Breast epithelium (tissue), 3 donors: ENCODE data around the gene NXN.

Source experiments
- POLR2A ChIP-seq: fragments of 450-650 bp; IDR thresholded peaks from one replicate; pipeline ENCODE4 v1.6.1; 2016; ENCODE audit warnings: antibody characterized with exemption, mild to moderate bottlenecking, moderate library complexity
- POLR2AphosphoS5 ChIP-seq, 3 donors: sonication (generic); formaldehyde crosslinking; IDR thresholded peaks; one replicate each; pipeline ENCODE4 v1.6.1; 2017; ENCODE audit warnings: antibody characterized with exemption in 3 of 3
- TF ChIP-seq, protein P1 (sequence below), 3 donors: fragments of 450-650 bp; IDR thresholded peaks; one replicate each; pipeline ENCODE4 v1.5.1; 2016 to 2017; ENCODE audit warnings: antibody characterized with exemption in 3 of 3, mild to moderate bottlenecking in 3 of 3, moderate library complexity in 3 of 3

DNA sequence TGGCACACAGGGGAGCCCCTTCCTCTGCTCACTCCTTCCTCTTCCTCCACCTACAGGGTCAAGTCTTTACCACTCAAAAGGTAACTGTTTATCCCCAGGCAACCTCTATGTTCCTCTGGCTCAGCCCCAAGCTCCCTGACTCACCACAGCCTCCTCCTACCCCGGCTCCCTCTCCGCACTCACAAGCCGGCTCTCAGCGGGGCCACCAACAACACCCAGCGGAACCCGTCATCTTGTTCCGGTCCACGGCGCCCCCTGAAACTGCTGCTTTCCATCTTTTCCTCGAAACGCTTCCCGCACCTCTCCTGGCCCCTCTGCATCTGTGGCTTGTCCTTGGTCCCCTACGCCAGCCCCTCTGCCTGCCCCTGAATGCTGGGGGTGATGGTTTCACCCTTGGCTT lies 58.4 kb downstream of the NXN start:
- TF ChIP-seq, protein P1, sequence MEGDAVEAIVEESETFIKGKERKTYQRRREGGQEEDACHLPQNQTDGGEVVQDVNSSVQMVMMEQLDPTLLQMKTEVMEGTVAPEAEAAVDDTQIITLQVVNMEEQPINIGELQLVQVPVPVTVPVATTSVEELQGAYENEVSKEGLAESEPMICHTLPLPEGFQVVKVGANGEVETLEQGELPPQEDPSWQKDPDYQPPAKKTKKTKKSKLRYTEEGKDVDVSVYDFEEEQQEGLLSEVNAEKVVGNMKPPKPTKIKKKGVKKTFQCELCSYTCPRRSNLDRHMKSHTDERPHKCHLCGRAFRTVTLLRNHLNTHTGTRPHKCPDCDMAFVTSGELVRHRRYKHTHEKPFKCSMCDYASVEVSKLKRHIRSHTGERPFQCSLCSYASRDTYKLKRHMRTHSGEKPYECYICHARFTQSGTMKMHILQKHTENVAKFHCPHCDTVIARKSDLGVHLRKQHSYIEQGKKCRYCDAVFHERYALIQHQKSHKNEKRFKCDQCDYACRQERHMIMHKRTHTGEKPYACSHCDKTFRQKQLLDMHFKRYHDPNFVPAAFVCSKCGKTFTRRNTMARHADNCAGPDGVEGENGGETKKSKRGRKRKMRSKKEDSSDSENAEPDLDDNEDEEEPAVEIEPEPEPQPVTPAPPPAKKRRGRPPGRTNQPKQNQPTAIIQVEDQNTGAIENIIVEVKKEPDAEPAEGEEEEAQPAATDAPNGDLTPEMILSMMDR (IDR thresholded peaks at IDR 0.05) = no peak
- TF ChIP-seq POLR2A (no peak), POLR2AphosphoS5 (IDR thresholded peaks at IDR 0.05) (no peak)
